HG03025 (cell line): Measurements from ENCODE around the gene NEU1.
"Not testable (repeated sequence)": the region's sequence is repeated elsewhere in the genome, so short reads cannot be mapped to it uniquely, and the experiment has no call there.

Experiments used
- ATAC-seq: cut with Tn5 transposase; IDR thresholded peaks from one replicate; pipeline ENCODE4 v1.9.1; 2021; ENCODE audit warnings: mild to moderate bottlenecking, moderate library complexity; ENCODE audit not compliant: unreplicated experiment, low FRiP score

Gene NEU1

DNA sequence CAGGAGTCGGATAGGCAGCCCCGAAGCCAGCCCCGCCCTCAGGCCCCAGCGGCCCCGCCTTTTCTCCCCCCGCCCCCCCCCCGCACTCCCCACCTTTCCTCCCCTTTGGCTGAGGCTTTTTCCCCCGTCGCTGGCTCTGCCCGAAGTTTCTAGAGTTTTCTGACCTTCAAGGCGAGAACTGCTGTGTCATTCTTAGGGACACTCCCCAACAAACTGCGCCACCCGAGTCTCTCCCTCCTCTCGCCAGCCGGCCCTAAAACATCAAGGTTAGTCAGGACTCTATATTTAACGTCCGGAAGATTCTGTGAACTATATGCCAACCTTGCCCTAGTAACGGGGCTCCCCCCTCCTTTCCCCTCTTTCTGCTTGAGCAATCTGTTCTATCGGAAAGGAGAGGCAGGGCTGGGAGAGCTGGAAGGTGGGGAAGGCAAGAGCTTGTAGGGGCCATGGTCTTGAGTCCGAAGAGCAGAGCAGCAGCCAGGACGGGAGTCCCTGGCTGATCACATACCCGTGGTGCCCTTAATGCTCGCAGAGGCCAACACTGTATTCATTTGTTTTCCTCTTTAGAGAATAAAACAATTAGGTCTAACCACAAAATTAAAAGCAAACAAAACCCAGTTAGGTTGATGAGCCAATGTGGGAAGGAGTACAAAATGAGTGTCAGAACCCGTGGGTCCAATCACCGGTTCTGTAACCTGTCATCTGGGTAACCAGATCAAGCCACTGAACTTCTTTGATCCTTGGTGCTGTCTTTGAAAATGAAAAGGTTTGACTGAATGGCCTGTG lies 40.4 kb downstream of the NEU1 start:
- ATAC-seq, result no peak

DNA sequence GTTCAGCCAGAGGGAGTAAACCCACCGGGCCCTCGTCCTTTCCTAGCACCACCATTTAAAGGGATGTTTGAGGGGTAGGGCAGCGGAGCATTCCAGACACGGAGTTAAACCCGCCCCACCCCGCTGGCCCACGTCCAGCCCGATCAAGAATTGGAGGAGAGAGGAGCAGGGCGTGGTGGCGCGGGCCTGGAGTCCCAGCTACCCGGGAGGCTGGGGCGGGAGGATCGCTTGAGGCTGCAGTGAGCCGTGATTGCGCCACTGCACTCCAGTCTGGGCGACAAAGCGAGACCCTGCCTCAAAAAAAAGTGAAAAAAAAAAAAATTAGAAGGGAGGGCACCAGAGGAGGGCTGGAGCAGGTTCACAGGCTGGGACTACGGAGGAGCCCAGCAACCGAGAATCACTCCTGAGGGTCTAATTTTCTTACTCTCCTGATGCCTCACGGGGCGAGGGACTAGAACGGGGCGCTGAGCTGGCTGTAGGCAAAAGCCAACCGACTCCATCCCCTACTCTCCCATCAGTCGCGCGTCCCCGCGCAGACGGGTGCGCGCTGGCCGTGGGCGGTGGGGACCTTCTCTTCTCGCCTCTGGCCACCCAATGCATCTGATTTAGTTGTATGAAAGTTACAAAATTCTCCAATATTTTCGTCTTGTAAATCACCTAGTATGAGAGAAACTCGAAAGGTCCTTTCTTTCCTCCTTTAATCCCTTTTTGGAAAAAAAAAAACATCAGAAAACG lies 41.2 kb downstream of the NEU1 start:
- no peak for ATAC-seq

DNA sequence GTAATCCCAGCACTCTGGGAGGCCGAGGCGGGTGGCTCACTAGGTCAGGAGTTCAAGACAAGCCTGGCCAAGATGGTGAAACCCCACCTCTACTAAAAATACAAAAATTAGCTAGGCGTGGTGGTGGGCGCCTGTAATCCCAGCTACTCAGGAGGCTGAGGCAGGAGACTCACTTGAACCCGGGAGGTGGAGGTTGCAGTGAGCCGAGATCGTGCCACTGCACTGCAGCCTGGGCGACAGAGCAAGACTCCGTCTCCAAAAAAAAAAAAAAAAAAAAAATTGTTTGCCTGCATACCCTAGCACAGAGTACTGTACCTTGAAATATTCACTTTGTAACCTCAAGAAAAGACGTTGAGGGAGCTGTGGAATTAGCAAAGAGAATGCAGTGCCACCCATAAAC lies 42.2 kb downstream of the NEU1 start:
- ATAC-seq, result not testable (repeated sequence)

DNA sequence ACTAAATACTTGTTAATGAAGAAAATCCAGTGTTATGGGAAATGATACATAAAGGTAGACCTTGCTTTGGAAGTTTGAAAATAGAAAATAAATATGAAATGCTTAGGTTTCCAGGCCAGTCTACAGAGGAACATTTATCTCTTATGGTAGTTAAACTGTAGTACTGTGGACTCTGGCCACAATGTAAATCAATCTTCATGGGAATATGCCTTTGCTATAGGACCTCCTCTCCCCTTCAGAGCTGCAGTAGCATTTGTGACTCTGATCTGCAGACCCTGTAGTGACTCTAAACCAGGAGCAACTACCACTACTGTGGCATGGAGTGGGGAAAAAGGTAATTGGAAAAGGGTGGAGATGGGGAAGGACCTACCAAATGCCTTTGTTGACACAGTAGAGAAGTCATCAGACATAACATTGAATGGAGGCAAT lies 42.7 kb downstream of the NEU1 start:
- ATAC-seq, result no peak

DNA sequence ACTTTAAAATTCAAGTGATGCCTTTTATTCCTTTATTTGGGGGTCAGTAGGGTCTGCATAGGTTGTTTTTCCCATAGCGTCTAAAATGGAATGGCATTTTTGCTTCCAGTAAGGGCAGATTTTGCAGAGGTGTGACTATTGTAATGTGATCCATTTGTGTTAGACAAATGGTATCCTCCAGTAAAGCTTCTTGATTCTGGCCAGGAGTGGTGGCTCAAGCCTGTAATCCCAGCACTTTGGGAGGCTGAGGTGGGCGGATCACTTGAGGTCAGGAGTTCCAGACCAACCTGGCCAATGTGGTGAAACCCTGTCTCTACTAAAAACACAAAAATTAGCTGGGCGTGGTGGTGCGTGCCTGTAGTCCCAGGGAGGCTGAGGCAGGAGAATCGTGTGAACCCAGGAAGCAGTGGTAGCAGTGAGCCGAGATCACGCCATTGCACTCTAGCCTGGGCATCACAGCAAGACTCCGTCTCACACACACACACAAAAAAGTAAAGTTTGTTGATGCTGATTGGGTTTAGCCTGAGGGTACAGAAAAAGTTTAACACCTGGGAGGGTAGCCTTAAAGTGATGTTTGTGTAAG lies 44.6 kb downstream of the NEU1 start:
- not testable (repeated sequence) for ATAC-seq

DNA sequence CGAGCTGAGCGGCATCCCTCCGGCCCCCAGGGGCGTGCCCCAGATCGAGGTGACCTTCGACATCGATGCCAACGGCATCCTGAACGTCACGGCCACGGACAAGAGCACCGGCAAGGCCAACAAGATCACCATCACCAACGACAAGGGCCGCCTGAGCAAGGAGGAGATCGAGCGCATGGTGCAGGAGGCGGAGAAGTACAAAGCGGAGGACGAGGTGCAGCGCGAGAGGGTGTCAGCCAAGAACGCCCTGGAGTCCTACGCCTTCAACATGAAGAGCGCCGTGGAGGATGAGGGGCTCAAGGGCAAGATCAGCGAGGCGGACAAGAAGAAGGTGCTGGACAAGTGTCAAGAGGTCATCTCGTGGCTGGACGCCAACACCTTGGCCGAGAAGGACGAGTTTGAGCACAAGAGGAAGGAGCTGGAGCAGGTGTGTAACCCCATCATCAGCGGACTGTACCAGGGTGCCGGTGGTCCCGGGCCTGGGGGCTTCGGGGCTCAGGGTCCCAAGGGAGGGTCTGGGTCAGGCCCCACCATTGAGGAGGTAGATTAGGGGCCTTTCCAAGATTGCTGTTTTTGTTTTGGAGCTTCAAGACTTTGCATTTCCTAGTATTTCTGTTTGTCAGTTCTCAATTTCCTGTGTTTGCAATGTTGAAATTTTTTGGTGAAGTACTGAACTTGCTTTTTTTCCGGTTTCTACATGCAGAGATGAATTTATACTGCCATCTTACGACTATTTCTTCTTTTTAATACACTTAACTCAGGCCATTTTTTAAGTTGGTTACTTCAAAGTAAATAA lies 45.3 kb downstream of the NEU1 start:
- not testable (repeated sequence) for ATAC-seq

DNA sequence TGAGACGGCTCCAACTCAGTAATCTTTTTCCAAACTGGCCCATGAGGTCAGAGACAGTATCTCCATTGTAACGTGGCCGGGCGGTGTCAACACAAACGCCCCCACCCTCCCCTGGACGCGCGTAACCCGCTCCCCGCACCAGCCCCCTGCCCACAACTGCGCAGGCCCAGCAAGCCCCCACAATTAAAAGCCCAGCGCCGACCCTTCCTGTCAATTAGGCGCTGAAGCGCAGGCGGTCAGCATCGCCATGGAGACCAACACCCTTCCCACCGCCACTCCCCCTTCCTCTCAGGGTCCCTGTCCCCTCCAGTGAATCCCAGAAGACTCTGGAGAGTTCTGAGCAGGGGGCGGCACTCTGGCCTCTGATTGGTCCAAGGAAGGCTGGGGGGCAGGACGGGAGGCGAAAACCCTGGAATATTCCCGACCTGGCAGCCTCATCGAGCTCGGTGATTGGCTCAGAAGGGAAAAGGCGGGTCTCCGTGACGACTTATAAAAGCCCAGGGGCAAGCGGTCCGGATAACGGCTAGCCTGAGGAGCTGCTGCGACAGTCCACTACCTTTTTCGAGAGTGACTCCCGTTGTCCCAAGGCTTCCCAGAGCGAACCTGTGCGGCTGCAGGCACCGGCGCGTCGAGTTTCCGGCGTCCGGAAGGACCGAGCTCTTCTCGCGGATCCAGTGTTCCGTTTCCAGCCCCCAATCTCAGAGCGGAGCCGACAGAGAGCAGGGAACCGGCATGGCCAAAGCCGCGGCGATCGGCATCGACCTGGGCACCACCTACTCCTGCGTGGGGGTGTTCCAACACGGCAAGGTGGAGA lies 47.4 kb downstream of the NEU1 start, which contains the start of the genes HSPA1A and HSPA1L:
Gene HSPA1A, plus strand, starts transcription at position 519 of the 814 bp plus-strand sequence. Its CDS starts 214 bp downstream, at position 733.
Gene HSPA1L, minus strand, starts transcription at position 259 of the 814 bp plus-strand sequence. CDS start 3,311 bp downstream, outside the sequence.
- ATAC-seq, result no peak

DNA sequence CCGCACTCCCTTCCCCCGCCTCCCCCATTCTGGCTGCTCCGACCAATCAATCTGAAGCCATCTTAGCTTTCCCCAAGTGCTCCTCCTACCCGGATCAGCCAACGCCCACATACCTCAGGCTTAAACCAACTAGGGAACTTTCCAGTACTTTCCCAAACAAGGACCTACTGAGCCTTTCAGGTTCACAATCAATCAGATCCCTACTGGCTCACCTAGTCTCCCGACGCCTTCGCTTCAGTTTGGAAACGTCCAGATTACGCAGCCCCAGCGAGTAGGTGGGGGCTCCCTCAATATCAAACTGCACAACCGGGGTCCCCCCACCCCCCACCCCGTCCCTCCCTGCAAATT lies 48.0 kb downstream of the NEU1 start:
- no peak for ATAC-seq

DNA sequence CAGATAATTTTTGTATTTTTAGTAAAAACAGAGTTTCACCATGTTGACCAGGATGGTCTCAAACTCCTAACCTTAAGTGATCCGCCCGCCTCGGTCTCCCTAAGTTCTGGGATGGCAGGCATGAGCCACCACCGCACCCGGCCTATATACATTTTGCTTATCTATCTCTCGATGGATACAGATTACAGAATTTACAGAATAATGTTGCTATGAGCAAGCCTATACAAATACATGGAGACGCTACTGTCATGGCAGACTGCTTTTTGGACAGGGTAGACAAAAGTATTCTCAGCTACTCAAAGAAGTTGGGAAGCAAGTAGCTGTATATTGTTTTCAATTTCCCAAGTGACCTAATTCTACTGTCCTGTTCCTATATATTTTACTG lies 49.2 kb downstream of the NEU1 start:
- ATAC-seq, result no peak

DNA sequence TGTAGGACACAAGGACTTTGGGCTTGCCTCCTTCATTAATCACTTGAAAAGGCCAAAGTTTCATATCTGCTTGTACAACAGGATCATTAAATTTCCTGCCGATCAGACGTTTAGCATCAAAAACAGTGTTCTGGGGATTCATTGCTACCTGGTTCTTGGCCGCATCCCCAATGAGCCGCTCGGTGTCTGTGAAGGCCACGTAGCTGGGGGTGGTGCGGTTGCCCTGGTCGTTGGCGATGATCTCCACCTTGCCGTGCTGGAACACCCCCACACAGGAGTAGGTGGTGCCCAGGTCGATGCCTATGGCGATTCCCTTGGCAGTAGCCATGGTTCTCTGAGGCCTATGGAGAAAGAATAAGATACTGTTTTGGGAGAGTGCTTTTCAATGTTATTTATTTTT lies 51.0 kb downstream of the NEU1 start:
- ATAC-seq, result no peak

DNA sequence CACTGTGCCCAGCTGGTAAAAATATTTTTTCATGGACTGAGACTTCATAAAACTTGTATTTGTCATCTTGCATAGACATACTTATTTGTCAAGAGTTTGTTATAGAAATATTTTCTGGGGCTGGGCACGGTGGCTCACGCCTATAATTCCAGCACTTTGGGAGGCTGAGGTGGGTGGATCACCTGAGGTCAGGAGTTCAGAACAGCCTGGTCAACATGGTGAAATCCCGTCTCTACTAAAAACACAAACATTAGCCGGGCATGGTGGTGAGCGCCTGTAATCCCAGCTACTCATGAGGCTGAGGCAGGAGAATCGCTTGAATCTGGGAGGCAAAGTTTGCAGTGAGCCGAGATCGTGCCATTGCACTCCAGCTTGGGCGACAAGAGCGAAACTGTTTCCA lies 54.0 kb downstream of the NEU1 start:
- not testable (repeated sequence) for ATAC-seq
